Lower leg skin (tissue), 4 donors: Measurements from ENCODE around the gene C5orf24. TPM values are rescaled to one million over a fixed set of nuclear protein-coding genes. Genes with fewer than 3 reads are reported as not detected.

Experiments
- DNase-seq, 2 donors: peaks; one replicate each; pipeline ENCODE4 v3.0.0-alpha.2; 2019; ENCODE audit warnings: low spot score in 2 of 2
- H3K4me3 ChIP-seq: fragments of 200-600 bp; sonication (generic); 2 replicates; pipeline ENCODE4 v1.5.1; 2017; ENCODE audit warnings: mild to moderate bottlenecking, low read depth; ENCODE audit not compliant: poor library complexity, severe bottlenecking
- CTCF ChIP-seq, 3 donors: fragments of 450-650 bp; IDR thresholded peaks; one replicate each; pipeline ENCODE4 v1.5.1; 2016; ENCODE audit warnings: antibody characterized with exemption in 3 of 3, mild to moderate bottlenecking in 3 of 3, moderate library complexity in 2 of 3
- POLR2A ChIP-seq, 2 donors: fragments of 450-650 bp; IDR thresholded peaks; one replicate each; pipeline ENCODE4 v1.6.1; 2016 to 2017; ENCODE audit warnings: antibody characterized with exemption in 2 of 2, mild to moderate bottlenecking in 1 of 2, moderate library complexity in 1 of 2
- WGBS, 2 donors: methylation state at CpG; one replicate each; pipeline ENCODE4 v1.1.5; 2018; 5-methylcytosine and 5-hydroxymethylcytosine counted together
- intact Hi-C: fragments of 100-400 bp; cut with DNase I; formaldehyde crosslinking; loops from one replicate; pipeline ENCODE4 v1.15.0; 2023; ENCODE audit warnings: low total_unique reads
- total RNA-seq, 4 donors: library from RNA; depleted of rRNA; stranded (reverse); fragments of >200 nt; gene quantifications; one replicate each; pipeline ENCODE4 v1.1.0, GENCODE V29; 2016

Gene C5orf24
- total RNA-seq, 4 donors from 2014 or later = 21.5 to 31.2 (median 25.9) TPM

GRCh38 chr5:134892926-134893325, 47.2 kb downstream of the C5orf24 start:
- TF ChIP-seq POLR2A (IDR thresholded peaks at IDR 0.05) (no peak), CTCF (IDR thresholded peaks at IDR 0.05) (no peak)
- DNase-seq = no peak
- WGBS, 2 donors = 90 to 91% methylated on average over 2 of the region's 2 CpGs
- intact Hi-C loops = no loop called here
- no peak overlapping the region for H3K4me3 ChIP-seq

- 90 to 92% methylated on average over 7 of the region's 7 CpGs for WGBS, 2 donors
- DNase-seq = no peak
- intact Hi-C loops = no loop called here
- TF ChIP-seq CTCF (IDR thresholded peaks at IDR 0.05) (no peak), POLR2A (IDR thresholded peaks at IDR 0.05) (no peak)
- no peak overlapping the region for H3K4me3 ChIP-seq
Measured at GRCh38 chr5:134893748-134894505, 48.2 kb downstream of the C5orf24 start.

GRCh38 chr5:134902071-134902801, 56.5 kb downstream of the C5orf24 start:
- TF ChIP-seq POLR2A (IDR thresholded peaks at IDR 0.05) = no peak
- no peak for TF ChIP-seq CTCF (IDR thresholded peaks at IDR 0.05)
- whole genome bisulfite sequencing, 2 donors = 74 to 80% methylated on average over 10 of the region's 10 CpGs
- H3K4me3 ChIP-seq = no peak overlapping the region
- intact Hi-C loops = no loop called here
- DNase-seq = peak in 1 of 2 donors; percentile 71

- 0 to 1% methylated on average over 1 to 26 of the region's 84 CpGs for WGBS, 2 donors
- intact Hi-C loops = no loop called here
Measured at GRCh38 chr5:134904610-134905245, 59.0 kb downstream of the C5orf24 start, which contains the start of gene PCBD2. PCBD2 (plus strand) TSS chr5:134905131; CDS start chr5:134905140, 9 bp downstream.

More at GRCh38 chr5:134904610-134905245, 59.0 kb downstream of the C5orf24 start, which contains the start of gene PCBD2:
- TF ChIP-seq CTCF (IDR thresholded peaks at IDR 0.05) = peak in 1 of 3 donors; percentile 58
- TF ChIP-seq POLR2A (IDR thresholded peaks at IDR 0.05) = no peak
- DNase-seq = peak; percentile 82 to 97
- H3K4me3 ChIP-seq = peak within 1 kb of the TSS; percentile 84
